Neutrophil (primary cell): ENCODE data around the gene TIAM1.

Source experiments
- H3K27ac ChIP-seq: fragments of 200-600 bp; sonication (generic); 2 replicates; pipeline ENCODE4 v1.5.1; 2016; ENCODE audit warnings: mild to moderate bottlenecking, moderate library complexity
- H3K27me3 ChIP-seq: fragments of 200-600 bp; sonication (generic); 2 replicates; pipeline ENCODE4 v1.6.0; 2016; ENCODE audit warnings: mild to moderate bottlenecking
- H3K36me3 ChIP-seq: fragments of 200-600 bp; sonication (generic); 2 replicates; pipeline ENCODE4 v1.5.1; 2017
- H3K4me1 ChIP-seq, 2 experiments: fragments of 200-600 bp in 1 of 2; sonication (generic) in 1 of 2; 1 replicate in 1 of 2; 2 replicates in 1 of 2; pipeline versions ENCODE4 v1.5.1 to v1.6.1; 2013 to 2016; ENCODE audit warnings: low read depth in 1 of 2, low read length in 1 of 2, mild to moderate bottlenecking in 1 of 2, moderate library complexity in 1 of 2; ENCODE audit not compliant: control insufficient read depth in 1 of 2, insufficient read depth in 1 of 2
- H3K4me3 ChIP-seq, 2 experiments: fragments of 200-600 bp in 1 of 2; sonication (generic) in 1 of 2; 1 replicate in 1 of 2; 2 replicates in 1 of 2; pipeline ENCODE4 v1.5.1; 2013 to 2016; ENCODE audit warnings: low read depth in 1 of 2, low read length in 1 of 2, mild to moderate bottlenecking in 1 of 2, moderate library complexity in 1 of 2
- H3K9me3 ChIP-seq: fragments of 200-600 bp; sonication (generic); 2 replicates; pipeline ENCODE4 v1.5.1; 2016
- CTCF ChIP-seq: fragments of 200-600 bp; sonication (generic); IDR thresholded peaks from 2 replicates; pipeline ENCODE4 v1.5.1; 2016; ENCODE audit warnings: antibody characterized with exemption

The TIAM1 gene

GRCh38 chr21:31119199-31119598 is 224.9 kb downstream of the TIAM1 start:
- Histone ChIP-seq H3K9me3 (no peaks in the 10 kb centered on the region), H3K4me3 (no peak overlapping the region), H3K4me1 (no peaks in the 10 kb centered on the region), H3K27me3 (no peaks in the 10 kb centered on the region), H3K36me3 (no peaks in the 10 kb centered on the region), H3K27ac (no peak overlapping the region)
- no peak for TF ChIP-seq CTCF

DNA sequence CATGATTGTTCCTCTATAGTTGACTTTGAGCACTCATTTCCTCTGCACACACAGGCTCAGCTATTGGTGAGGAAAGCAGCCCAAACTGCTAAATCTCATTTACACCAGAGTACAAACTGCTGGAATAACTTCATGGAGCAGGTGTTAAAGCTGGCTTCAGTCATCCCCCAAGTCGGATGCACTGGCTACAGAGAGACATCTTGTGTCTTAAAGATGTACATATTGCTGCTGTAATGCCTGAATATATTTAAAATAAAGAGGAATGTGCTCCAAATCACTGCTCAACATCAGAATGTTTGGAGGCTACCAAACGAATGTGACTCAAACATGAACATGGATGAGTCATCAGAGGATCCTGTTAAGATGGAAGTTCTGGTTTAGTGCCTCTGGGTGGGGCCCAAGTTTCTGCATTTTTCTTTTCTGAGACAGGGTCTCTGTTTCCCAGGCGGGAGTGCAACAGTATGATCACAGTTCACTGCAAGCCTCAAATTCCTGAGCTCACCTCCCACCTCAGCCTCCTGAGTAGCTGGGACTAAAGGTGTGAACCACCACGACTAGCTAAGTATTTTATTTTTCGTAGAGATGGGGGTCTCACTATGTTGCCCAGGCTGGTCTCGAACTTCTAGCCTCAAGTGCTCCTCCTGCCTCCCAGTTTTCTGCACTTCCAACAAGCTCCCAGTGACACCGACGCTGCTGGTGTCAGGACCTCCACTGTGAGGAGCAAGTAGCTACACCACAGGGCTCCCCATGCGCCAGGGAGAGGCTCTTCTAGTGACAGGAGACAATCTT is 226.7 kb downstream of the TIAM1 start:
- no peak overlapping the region for H3K27ac ChIP-seq
- TF ChIP-seq CTCF, result no peak
- no peaks in the 10 kb centered on the region for H3K4me1 ChIP-seq
- no peaks in the 10 kb centered on the region for H3K27me3 ChIP-seq
- H3K36me3 ChIP-seq, result no peaks in the 10 kb centered on the region
- no peak overlapping the region for H3K4me3 ChIP-seq
- no peaks in the 10 kb centered on the region for H3K9me3 ChIP-seq

DNA sequence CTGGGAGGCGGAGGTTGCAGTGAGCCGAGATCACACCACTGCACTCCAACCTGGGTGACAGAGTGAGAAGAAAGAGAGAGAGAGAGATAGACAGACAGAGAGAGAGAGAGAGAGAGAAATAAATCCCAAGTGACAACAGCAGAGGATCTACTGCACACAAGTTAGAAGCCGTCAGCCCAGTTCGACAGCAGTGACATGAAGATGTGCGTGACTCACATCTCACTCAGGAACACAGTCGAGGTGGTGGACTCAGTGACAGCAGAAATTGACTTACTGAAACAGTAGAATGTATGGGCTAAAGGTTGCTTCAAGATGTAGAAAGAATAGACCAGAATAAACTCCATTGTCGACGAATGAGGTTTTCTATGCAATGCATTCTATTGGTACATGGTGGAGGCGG is 228.8 kb downstream of the TIAM1 start:
- no peak overlapping the region for H3K27ac ChIP-seq
- no peaks in the 10 kb centered on the region for H3K36me3 ChIP-seq
- TF ChIP-seq CTCF, result no peak
- H3K27me3 ChIP-seq, result no peaks in the 10 kb centered on the region
- H3K9me3 ChIP-seq, result no peaks in the 10 kb centered on the region
- no peaks in the 10 kb centered on the region for H3K4me1 ChIP-seq
- no peak overlapping the region for H3K4me3 ChIP-seq

DNA sequence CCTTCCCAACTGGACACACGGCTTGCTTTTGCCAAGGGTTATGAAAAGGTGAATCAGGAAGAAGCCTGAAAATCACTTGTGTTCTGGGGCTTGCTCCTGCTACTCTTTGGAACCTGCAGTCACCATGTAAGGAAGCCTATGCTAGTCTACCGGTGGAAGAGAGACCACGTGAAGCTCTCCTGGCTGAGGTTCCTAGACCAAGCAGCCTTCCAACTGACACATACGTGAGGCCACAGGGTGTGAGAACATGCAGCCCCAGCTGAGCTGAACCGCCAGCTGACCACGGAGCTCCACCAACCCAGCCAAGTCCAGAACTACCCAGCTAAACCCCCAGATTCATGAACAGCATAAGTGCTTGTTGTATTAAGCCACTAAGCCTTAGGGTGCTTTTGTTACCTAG is 233.0 kb downstream of the TIAM1 start:
- no peaks in the 10 kb centered on the region for H3K9me3 ChIP-seq
- TF ChIP-seq CTCF, result no peak
- no peaks in the 10 kb centered on the region for H3K27me3 ChIP-seq
- no peak overlapping the region for H3K27ac ChIP-seq
- H3K4me1 ChIP-seq, result no peaks in the 10 kb centered on the region
- no peaks in the 10 kb centered on the region for H3K36me3 ChIP-seq
- no peak overlapping the region for H3K4me3 ChIP-seq

GRCh38 chr21:31110430-31110829 is 233.6 kb downstream of the TIAM1 start:
- no peaks in the 10 kb centered on the region for H3K36me3 ChIP-seq
- H3K9me3 ChIP-seq, result no peaks in the 10 kb centered on the region
- H3K27ac ChIP-seq, result no peak overlapping the region
- H3K4me3 ChIP-seq, result no peak overlapping the region
- no peaks in the 10 kb centered on the region for H3K27me3 ChIP-seq
- TF ChIP-seq CTCF, result no peak
- no peaks in the 10 kb centered on the region for H3K4me1 ChIP-seq
